ENCODE data around the gene SLC29A4.

SLC29A4 gene

DNA sequence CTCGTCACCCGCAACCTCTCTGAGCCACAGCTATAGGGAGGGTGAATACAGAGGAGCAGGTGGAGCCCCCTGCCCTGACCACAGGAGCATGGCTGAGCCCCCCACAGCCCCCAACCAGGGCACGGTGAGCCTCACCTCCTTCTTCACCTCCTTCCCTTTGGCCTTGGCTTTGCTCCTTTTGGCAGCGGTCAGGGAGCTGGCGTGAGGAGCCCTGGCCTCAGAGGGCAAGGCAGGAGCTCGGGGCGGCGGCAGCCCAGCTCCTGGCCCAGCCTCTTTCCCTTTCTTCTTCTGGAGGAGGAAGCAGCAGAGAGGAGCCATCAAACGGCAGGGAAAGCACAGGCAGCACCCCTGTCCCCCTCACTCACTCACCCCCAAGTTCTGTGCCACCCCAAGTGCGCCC lies 42.2 kb downstream of the SLC29A4 start:
- DNase-seq: no peak

GRCh38 chr7:5330288-5330687 lies 47.5 kb downstream of the SLC29A4 start:
- DNase-seq: no peak

GRCh38 chr7:5332579-5332978 lies 49.8 kb downstream of the SLC29A4 start:
- DNase-seq: no peak

GRCh38 chr7:5333121-5334045 lies 50.6 kb downstream of the SLC29A4 start:
- DNase-seq: no peak

- no peak for DNase-seq
Observed at GRCh38 chr7:5334671-5335070, 51.9 kb downstream of the SLC29A4 start.

GRCh38 chr7:5337047-5337446 lies 54.3 kb downstream of the SLC29A4 start:
- DNase-seq: no peak

- DNase-seq: no peak
Observed at GRCh38 chr7:5339955-5340354, 57.2 kb downstream of the SLC29A4 start.

DNA sequence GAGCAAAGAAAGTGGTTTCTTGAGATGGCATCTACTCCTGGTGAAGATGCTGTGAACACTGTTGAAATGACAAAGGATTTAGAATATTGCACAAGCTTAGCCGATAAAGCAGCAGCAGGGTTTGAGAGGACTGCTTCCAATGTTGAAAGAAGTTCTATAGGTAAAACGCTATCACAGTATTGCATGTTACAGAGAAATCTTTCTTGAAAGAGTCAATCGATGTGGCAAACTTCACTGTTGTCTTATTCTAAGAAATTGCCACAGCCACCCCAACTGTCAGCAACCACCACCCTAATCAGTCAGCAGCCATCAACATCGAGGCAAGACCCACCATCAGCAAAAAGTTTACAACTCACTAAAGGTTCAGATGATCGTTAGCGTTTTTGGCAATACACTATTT lies 59.9 kb downstream of the SLC29A4 start:
- peak; percentile 24 for DNase-seq

DNA sequence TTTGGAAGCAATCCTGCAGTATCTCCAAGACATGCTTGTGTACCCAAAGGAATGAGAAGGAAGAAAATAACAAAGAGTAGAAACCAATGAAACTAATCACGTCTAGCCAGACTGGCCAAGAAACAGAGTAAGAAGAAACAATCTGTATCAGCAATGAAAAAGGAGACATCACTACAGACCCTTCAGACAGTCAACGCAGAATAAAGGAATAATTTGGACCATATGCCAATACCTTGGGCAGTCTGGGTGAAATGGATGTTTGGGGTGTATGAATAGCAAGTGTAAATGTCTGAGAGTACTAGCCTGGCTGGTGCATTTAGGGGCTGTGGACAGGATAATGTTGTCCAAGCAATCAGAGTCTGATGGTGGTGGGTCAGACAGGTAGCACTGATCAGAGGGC lies 61.1 kb downstream of the SLC29A4 start:
- DNase-seq: no peak

GRCh38 chr7:5344342-5344741 lies 61.6 kb downstream of the SLC29A4 start:
- DNase-seq: no peak

- DNase-seq: no peak
Observed at GRCh38 chr7:5345171-5345570, 62.4 kb downstream of the SLC29A4 start.

- DNase-seq: no peak
Observed at GRCh38 chr7:5345671-5346070, 62.9 kb downstream of the SLC29A4 start.

DNA sequence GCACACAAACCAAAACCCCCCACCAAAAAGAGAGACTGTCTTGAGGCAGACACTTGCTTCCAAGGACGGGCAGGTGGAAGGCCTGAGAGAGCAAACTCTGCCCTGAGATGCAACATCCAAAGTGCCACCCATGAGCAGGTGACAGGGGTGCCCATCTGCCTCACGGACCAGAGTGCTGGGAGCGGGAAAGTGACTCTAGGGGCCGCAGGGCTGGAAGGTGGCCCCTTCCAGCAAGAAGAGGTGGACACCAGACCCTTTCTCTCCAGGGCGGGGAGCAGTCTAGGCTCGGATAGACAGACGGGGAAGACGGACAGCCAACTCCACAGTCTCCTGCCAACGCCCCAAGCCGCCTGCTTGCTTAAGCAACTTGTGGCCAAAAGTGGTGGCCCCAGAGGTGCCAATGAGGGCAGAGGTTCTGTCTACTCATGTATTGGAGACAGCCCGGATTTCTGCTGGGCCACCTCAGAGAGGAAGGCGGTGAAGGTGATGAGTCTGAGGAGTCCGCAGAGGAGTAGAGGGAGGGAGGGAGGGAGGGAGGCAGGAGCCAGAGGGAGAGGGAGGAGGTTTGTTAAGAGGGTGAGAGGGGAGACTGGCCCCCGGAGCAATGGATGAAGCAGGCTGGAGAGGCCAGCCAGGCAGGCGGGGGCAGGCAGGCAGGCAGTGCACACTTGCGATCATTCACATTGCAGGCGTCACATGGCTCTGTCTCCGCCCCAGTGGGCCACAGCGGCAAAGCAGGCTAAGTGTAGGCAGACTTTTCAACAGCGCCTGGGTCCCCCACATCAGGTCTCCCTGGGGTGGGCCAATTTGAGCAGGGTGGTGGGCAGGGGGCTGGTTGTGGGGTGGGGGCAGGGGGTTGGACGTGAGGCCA lies 65.6 kb downstream of the SLC29A4 start:
- no peak for DNase-seq

- DNase-seq: no peak
Observed at GRCh38 chr7:5349005-5349380, 66.2 kb downstream of the SLC29A4 start.

DNA sequence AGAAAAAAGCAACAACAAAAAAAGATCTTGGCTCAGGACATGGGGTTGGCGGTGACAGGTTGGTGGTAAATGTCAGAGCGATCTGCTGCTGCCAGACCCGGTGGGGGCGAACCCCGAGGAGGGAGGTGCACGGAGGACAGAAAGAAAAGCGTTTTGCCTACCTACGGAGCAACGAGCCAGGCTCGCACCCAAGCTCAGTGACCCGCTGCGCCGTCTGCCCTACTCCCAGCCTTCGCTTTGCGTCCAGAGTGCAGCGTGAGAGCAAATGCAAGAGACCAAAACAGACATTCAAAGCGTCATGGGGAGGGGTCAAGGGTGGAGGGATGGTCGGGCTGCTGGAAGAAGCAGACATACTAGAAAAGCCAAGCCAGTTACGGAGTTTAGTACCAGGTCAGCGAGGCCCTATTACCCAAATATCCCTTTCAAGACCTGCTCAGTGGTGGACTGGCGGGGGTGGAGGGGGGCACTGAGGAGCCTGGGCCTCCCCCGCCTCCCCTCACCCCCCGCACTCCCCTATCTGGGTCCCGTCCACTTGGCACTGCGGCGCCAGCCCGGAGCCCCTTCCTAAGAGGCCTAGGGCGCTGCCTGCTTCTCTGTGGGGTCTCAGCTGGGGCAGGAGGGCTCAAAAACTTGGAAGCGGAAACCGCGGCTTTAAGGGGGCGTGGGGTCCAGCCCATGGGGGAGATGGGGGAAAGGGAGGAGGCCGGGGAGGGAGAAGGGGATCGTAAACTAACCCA lies 66.9 kb downstream of the SLC29A4 start:
- DNase-seq: no peak

- no peak for DNase-seq
Observed at GRCh38 chr7:5350174-5350463, 67.4 kb downstream of the SLC29A4 start.

DNA sequence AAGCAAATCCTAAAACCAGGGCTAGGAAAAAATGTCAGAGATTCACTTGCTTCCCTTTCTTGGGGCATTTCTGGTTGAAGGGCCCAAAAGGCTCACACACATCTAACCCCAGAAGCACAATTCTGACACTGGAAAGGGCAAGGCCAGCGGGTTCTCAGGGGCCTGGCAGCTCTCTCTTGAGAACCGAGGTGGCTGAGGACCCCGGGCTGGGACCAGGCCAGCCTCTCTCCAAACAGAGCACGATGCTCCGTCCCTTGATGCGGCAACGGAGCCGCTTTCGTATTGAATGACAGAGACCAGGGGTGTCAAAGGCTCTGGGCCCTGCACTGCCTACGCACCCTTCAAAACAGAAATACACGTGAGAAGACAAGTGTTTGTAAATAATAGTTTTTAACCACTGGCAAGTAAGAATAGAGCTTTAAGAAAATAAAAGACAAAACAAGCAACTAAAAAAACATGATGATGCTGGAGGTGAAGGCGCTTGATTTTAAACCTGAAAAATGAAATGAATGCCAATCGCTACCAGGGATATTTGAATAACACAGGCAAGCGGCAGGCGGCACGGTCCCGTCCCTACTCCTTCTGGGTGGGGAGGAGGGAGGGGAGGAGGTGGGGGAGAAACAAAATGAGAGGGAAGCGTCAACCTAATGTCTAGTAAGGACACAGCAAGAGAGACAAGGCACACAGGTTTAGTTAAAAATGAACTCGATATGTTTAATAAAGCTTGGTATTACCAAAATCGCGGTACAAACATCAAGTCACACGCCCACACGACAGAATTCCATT lies 68.0 kb downstream of the SLC29A4 start:
- DNase-seq: no peak

DNA sequence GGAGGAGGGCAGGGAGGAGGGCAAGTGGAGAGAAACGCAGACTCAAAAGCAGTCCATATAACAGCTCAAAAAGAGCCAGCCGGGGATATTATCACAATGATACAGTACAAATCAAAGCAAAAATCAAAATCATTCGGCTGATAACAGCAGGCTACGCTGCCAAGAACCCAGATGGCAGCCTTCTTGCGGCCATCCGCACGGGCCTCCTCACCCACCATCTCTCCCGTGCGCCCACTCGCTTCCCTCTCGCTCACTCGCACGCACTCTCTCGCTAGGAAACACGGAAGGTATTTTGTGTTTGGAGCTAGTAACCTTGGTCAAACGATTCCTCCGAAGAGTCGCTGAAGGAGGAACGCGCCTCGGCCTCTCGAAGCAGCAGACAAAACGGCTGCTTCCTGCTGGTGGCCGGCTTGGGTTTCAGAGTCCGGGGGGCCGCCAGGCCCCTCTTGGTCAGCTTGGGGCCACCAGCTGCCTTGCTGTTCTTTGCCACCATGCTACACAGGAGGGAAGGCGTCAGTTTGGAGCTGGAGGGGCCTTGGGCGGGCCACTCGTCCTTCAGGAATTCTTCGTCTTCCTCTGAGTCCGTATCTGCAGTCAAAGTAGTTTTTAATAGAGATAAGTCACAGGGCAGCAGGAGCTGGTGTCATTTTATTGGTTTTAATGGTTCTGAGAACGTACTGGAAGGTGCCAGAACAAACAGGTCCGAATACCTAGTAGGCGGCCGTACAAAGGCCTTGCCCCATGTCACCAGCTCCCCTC lies 68.9 kb downstream of the SLC29A4 start:
- no peak for DNase-seq

DNA sequence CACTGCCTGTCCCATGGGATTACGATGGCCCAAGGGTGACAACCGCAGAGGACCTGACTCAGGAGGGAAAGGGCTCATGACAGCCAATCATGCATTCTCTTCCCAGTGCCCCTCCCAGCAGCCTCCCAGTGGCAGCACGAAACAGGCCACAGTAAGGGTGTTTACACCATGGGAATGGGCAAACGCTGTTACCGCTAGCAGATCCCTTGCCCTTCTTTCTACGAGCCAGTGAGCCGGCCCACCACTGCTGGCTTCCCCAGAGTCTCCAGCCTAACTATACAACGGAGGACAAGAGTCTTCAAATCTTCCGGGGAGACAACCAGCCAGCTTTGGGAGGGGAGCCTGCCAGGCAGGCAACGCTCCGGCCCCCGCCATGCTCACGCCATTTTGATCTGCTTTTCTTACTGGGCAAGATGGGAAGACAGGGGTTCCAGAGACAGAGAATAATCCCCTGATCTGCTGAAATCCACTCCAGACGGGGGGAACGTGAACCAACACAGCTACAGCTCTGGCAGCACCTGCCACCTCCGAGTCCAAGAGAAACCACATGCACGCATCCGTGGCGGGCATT lies 69.8 kb downstream of the SLC29A4 start:
- no peak for DNase-seq

- peak; percentile 20 for DNase-seq
Observed at GRCh38 chr7:5354460-5355232, 71.9 kb downstream of the SLC29A4 start.
